ENCODE measurements around the gene KRT86. TPM values are rescaled to one million over a fixed set of nuclear protein-coding genes. Genes with fewer than 3 reads are reported as not detected.

Gene KRT86
- total and polyA plus RNA-seq, 2 of the 13 experiments (the other 11 are each of a cell fraction or from before 2014, with no cell fraction given) = not detected

DNA sequence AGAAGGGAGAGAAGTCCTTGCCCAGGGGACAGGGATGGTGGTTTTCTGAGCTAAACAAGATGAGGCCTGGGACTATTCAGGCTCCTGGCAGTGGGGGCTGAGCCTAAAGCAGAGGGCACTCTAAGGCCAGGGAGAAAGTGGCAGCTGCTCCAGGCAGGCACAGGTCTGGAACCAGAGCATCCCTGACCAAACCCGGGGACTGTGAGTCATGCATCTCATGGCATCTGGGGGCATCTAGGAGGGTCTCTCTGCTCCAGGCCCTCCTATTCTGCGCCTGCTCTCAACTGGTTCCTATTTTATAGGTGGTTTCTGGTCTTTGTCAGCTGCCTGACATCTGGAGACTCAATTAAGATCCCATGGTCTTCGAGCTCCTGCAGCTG, 29.8 kb upstream of the KRT86 start:
- Histone ChIP-seq H4K20me1 (ENCODE audit: insufficient read depth, low read length) (0 out of 2 replicates have a peak, but pooled peaks cover 2% of the 10 kb centered on the region), H3K9ac (ENCODE audit: insufficient read depth, low read depth, low read length) (no peak overlapping the region), H3K79me2 (ENCODE audit: insufficient read depth, low read length) (no peaks in the 10 kb centered on the region), H3K4me1 (ENCODE audit: insufficient read depth, low read length) (peaks cover 20% of the 10 kb centered on the region), H2AFZ (ENCODE audit: low read length) (no peak overlapping the region), H3K36me3 (replicated peaks in 1 of 2; ENCODE audit: control insufficient read depth in 1 of 2, insufficient read depth in 2 of 2, low read length in 2 of 2) (no peaks in the 10 kb centered on the region), H3K4me3 (replicated peaks in 1 of 3; ENCODE audit: insufficient read depth in 1 of 3, low read depth in 2 of 3, low read length in 3 of 3) (no peak overlapping the region), H3K27me3 (ENCODE audit: control insufficient read depth in 1 of 2, insufficient read depth in 2 of 2, low read length in 2 of 2) (peaks cover 4 to 51% of the 10 kb centered on the region in 2 experiments; a peak in 4 of 5 replicates), H3K9me3 (ENCODE audit: low read length) (no peaks in the 10 kb centered on the region), H3K27ac (ENCODE audit: extremely low read length, insufficient read depth, low read length) (no peak overlapping the region), H3K4me2 (ENCODE audit: low read depth, low read length) (no peak overlapping the region)
- in situ Hi-C loops (cut with HindIII; ENCODE audit: extremely low pct_ligation_motif_present, low pct_unique_long_range_greater_than_20kb) = no loop called here
- no peak for ATAC-seq
- CTCF ChIA-PET (ENCODE audit: low intra/inter-chr PET ratio, low total read pairs) = no interaction called here
- BruUV-seq (replicated peaks) = no TSS peak
- POLR2A ChIA-PET = no interaction called here
- no peak for DNase-seq (ENCODE audit: low spot score)
- intact Hi-C loops (cut with micrococcal nuclease; ENCODE audit: unreplicated experiment) = no loop called here
- WGBS (ENCODE audit: low lambda C conversion rate) = 6% methylated on average over 2 of the region's 3 CpGs
- no peak for FAIRE-seq
- TF ChIP-seq, protein P1, sequence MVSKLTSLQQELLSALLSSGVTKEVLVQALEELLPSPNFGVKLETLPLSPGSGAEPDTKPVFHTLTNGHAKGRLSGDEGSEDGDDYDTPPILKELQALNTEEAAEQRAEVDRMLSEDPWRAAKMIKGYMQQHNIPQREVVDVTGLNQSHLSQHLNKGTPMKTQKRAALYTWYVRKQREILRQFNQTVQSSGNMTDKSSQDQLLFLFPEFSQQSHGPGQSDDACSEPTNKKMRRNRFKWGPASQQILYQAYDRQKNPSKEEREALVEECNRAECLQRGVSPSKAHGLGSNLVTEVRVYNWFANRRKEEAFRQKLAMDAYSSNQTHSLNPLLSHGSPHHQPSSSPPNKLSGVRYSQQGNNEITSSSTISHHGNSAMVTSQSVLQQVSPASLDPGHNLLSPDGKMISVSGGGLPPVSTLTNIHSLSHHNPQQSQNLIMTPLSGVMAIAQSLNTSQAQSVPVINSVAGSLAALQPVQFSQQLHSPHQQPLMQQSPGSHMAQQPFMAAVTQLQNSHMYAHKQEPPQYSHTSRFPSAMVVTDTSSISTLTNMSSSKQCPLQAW (CRISPR knock-in tag; IDR thresholded peaks at IDR 0.05) = no peak
- no peak for TF ChIP-seq ZNF770 (CRISPR knock-in tag; IDR thresholded peaks at IDR 0.05)
- no peak for TF ChIP-seq RARG (CRISPR knock-in tag; IDR thresholded peaks at IDR 0.05; ENCODE audit: low read depth)
- TF ChIP-seq ZNF354B (CRISPR knock-in tag; IDR thresholded peaks at IDR 0.05) = no peak
- no peak for TF ChIP-seq CBX1 (IDR thresholded peaks at IDR 0.05; ENCODE audit: low read depth)
- TF ChIP-seq RBFOX2 (IDR thresholded peaks at IDR 0.05; ENCODE audit: low read depth, low read length) = no peak
- no peak for TF ChIP-seq NKX3-1 (CRISPR knock-in tag; IDR thresholded peaks at IDR 0.05)
- TF ChIP-seq BORCS8-MEF2B (CRISPR knock-in tag; IDR thresholded peaks at IDR 0.05) = no peak
- no peak for TF ChIP-seq ZNF20 (CRISPR knock-in tag; IDR thresholded peaks at IDR 0.05)
- no peak for TF ChIP-seq ZNF619 (CRISPR knock-in tag; IDR thresholded peaks at IDR 0.05)
- no peak for TF ChIP-seq TMF1 (CRISPR knock-in tag; IDR thresholded peaks at IDR 0.05; ENCODE audit: low read depth)
- TF ChIP-seq ZNF432 (CRISPR knock-in tag; IDR thresholded peaks at IDR 0.05; ENCODE audit: borderline replicate concordance) = no peak
- TF ChIP-seq ZNF740 (CRISPR knock-in tag; IDR thresholded peaks at IDR 0.05) = no peak
- TF ChIP-seq NAIF1 (CRISPR knock-in tag; IDR thresholded peaks at IDR 0.05; ENCODE audit: borderline replicate concordance) = no peak
- TF ChIP-seq, protein P2, sequence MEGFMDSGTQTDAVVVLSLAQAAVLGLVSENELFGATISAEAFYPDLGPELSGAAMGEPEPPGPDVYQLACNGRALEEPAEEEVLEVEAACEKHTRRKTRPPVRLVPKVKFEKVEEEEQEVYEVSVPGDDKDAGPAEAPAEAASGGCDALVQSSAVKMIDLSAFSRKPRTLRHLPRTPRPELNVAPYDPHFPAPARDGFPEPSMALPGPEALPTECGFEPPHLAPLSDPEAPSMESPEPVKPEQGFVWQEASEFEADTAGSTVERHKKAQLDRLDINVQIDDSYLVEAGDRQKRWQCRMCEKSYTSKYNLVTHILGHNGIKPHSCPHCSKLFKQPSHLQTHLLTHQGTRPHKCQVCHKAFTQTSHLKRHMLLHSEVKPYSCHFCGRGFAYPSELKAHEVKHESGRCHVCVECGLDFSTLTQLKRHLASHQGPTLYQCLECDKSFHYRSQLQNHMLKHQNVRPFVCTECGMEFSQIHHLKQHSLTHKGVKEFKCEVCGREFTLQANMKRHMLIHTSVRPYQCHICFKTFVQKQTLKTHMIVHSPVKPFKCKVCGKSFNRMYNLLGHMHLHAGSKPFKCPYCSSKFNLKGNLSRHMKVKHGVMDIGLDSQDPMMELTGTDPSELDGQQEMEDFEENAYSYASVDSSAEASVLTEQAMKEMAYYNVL (CRISPR knock-in tag; IDR thresholded peaks at IDR 0.05; ENCODE audit: borderline replicate concordance) = no peak
- TF ChIP-seq ZNF670 (CRISPR knock-in tag; IDR thresholded peaks at IDR 0.05; ENCODE audit: borderline replicate concordance) = no peak
- no peak for TF ChIP-seq ATF1 (CRISPR knock-in tag; IDR thresholded peaks at IDR 0.05)
- TF ChIP-seq MAZ (IDR thresholded peaks at IDR 0.05; ENCODE audit: borderline replicate concordance, low read depth, low read length) = no peak
- no peak for TF ChIP-seq MAZ (CRISPR knock-in tag; IDR thresholded peaks at IDR 0.05; ENCODE audit: low read depth)

Measured in HepG2 (cell line).